ENCODE data around the gene PAM. TPM values are rescaled to one million over a fixed set of nuclear protein-coding genes. Genes with fewer than 3 reads are reported as not detected.

Gene PAM
- total and polyA plus RNA-seq, 12 donors: 234 to 580 (median 397) TPM

DNA sequence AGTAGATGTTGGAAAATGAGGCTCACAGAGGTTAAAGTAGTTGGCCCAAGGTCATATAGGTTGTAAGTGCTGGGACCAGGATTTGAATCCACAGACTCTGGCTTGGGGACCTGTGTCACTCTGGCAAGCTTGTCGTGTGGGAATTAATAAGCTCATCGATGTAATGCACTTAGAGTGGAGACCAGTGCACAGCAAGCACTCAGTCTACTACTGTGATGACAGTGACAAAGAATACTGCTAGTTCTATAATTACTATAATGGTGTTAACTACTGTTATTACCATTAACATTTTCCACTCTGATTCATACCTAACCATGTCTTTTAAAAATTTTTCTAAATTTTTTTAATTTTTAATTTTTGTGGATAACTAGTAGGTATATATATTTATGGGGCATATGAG lies 12.8 kb downstream of the PAM start:
- no peak for TF ChIP-seq POLR2A (IDR thresholded peaks at IDR 0.05)
- TF ChIP-seq, protein P1, sequence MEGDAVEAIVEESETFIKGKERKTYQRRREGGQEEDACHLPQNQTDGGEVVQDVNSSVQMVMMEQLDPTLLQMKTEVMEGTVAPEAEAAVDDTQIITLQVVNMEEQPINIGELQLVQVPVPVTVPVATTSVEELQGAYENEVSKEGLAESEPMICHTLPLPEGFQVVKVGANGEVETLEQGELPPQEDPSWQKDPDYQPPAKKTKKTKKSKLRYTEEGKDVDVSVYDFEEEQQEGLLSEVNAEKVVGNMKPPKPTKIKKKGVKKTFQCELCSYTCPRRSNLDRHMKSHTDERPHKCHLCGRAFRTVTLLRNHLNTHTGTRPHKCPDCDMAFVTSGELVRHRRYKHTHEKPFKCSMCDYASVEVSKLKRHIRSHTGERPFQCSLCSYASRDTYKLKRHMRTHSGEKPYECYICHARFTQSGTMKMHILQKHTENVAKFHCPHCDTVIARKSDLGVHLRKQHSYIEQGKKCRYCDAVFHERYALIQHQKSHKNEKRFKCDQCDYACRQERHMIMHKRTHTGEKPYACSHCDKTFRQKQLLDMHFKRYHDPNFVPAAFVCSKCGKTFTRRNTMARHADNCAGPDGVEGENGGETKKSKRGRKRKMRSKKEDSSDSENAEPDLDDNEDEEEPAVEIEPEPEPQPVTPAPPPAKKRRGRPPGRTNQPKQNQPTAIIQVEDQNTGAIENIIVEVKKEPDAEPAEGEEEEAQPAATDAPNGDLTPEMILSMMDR (IDR thresholded peaks at IDR 0.05): no peak
- H3K4me3 ChIP-seq: no peak overlapping the region
- intact Hi-C loops (cut with DNase I): no loop called here
- no peaks in the 10 kb centered on the region for H3K9me3 ChIP-seq (replicated peaks in 1 of 3)
- no peak overlapping the region for H3K27ac ChIP-seq
- H3K36me3 ChIP-seq (replicated peaks in 1 of 2): no peaks in the 10 kb centered on the region
- WGBS, 4 donors: 81 to 95% (median 93%) methylated on average over 2 of the region's 2 CpGs
- no peaks in the 10 kb centered on the region for H3K27me3 ChIP-seq
- peaks cover 0 to 24% of the 10 kb centered on the region in 2 donors for H3K4me1 ChIP-seq (replicated peaks in 1 of 2)
- DNase-seq: no peak

DNA sequence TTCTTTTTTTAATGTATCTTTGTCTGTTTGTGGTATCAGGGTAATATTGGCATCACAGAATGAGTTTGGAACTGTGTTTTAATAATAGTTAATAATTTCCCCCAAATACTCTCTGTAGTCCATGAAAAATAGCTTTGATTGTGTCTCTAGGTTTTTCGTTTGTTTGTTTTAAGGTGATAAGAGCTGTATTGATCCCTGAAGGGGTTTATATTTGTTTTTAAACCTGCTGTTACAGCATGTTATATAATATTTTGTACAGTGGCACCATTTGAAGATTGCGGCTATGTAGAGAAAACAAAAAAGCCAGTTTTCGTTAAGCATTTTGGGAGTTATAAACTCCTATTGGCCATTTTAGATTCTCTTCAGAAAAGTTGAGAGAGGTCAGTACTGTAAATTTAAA lies 15.7 kb downstream of the PAM start:
- Histone ChIP-seq H3K27me3 (no peaks in the 10 kb centered on the region), H3K4me1 (replicated peaks in 1 of 2) (peaks cover 0 to 16% of the 10 kb centered on the region in 2 donors), H3K4me3 (no peak overlapping the region), H3K36me3 (replicated peaks in 1 of 2) (no peaks in the 10 kb centered on the region), H3K27ac (peak overlapping the region in 1 of 5 donors; percentile 60), H3K9me3 (replicated peaks in 1 of 3) (no peaks in the 10 kb centered on the region)
- intact Hi-C loops (cut with DNase I): no loop called here
- no peak for TF ChIP-seq POLR2A (IDR thresholded peaks at IDR 0.05)
- TF ChIP-seq, protein P1 (IDR thresholded peaks at IDR 0.05): no peak
- no peak for DNase-seq
- WGBS, 4 donors: 93 to 97% (median 95%) methylated on average over 3 of the region's 3 CpGs

DNA sequence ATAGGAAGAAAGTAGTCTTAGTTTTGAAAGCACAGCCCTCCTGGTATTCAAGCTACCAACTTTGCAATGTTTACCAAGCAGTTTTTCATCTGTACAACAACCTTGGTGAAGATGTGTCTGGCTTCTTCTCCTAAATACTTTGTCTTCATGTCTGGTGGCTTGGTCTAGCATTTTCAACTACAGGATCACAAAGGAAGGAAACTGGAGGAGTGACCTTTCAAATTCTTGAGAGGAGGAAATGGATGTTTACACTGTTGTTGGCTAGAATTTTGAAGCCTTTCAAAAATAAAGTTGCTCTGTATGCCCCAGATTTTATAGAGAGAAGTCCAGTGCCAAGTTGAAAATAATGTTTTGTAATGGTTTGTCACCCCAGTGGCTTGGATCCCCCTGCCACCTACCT lies 16.3 kb downstream of the PAM start:
- intact Hi-C loops (cut with DNase I): no loop called here
- Histone ChIP-seq H3K4me1 (replicated peaks in 1 of 2) (peaks cover 0 to 16% of the 10 kb centered on the region in 2 donors), H3K27me3 (no peaks in the 10 kb centered on the region), H3K9me3 (replicated peaks in 1 of 3) (no peaks in the 10 kb centered on the region), H3K4me3 (no peak overlapping the region), H3K27ac (peak overlapping the region in 2 of 5 donors; percentile 15 to 60), H3K36me3 (replicated peaks in 1 of 2) (no peaks in the 10 kb centered on the region)
- TF ChIP-seq POLR2A (IDR thresholded peaks at IDR 0.05): no peak
- TF ChIP-seq, protein P1 (IDR thresholded peaks at IDR 0.05): no peak
- no peak for DNase-seq

DNA sequence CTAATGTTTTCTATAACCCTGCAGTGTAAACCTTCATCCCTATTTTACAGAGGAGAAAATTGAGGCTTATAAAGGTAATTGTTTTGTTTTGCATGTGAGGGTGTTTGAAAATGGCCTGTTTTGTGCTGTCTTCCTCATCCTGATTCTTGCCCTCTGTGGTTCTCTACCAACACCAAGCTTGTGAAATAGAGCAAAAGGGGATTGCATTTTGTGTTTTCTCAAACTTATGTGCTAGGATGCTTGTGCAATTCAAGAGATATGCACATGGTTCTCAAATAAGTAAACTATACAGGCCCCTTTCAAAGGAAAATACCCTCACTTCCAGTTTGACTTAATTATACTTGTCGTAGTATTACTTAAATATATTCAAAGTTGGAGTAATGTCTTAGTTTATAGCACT lies 17.2 kb downstream of the PAM start:
- Histone ChIP-seq H3K27me3 (no peaks in the 10 kb centered on the region), H3K27ac (peak overlapping the region in 1 of 5 donors; percentile 60), H3K9me3 (replicated peaks in 1 of 3) (no peaks in the 10 kb centered on the region), H3K4me1 (replicated peaks in 1 of 2) (peaks cover 0 to 19% of the 10 kb centered on the region in 2 donors), H3K4me3 (no peak overlapping the region), H3K36me3 (replicated peaks in 1 of 2) (no peaks in the 10 kb centered on the region)
- intact Hi-C loops (cut with DNase I): no loop called here
- 88 to 96% (median 93%) methylated on average over 1 of the region's 1 CpG for WGBS, 4 donors
- TF ChIP-seq, protein P1 (IDR thresholded peaks at IDR 0.05): no peak
- TF ChIP-seq POLR2A (IDR thresholded peaks at IDR 0.05): no peak
- DNase-seq: no peak
